GM23248 (cell line): ENCODE measurements around the gene GLT6D1.

ENCODE experiments used
- EZH2 ChIP-seq: fragments of 200-600 bp; sonication (generic); IDR thresholded peaks from 2 replicates; pipeline ENCODE4 v1.6.1; 2018; ENCODE audit warnings: antibody characterized with exemption, mild to moderate bottlenecking; ENCODE audit not compliant: insufficient read depth, poor library complexity, severe bottlenecking
- EZH2phosphoT487 ChIP-seq: fragments of 200-600 bp; sonication (generic); IDR thresholded peaks from 2 replicates; pipeline ENCODE4 v1.6.1; 2018; ENCODE audit warnings: antibody characterized with exemption, moderate library complexity, mild to moderate bottlenecking, low read depth; ENCODE audit not compliant: insufficient read depth

DNA sequence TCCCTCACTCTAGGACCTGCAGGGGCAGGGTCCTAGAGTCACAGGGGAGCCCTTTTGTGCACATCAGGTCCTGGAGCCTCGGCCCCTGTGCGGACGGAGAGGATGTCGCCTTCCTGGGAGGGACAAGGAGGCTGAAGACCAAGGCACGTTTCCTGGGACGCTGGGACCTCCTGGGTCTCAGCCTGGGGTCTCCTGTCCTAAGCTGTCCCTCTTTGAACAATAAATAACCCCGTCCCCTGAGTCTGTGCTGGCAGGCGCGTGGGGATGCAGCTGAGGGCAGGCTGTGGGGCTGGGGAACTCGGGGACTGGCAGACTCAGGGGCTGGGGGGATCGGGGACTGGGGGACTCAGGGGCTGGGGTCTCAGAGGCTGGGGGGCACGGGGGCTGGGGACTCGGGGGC is 46.7 kb downstream of the GLT6D1 start:
- TF ChIP-seq EZH2: no peak
- TF ChIP-seq EZH2phosphoT487: no peak
